Type B pancreatic cell (in vitro differentiated cells): Measurements from ENCODE around the gene MSH5. TPM values are rescaled to one million over a fixed set of nuclear protein-coding genes. Genes with fewer than 3 reads are reported as not detected.

Experiments used
- DNase-seq: peaks from one replicate; pipeline ENCODE4 v3.0.0; 2021; ENCODE audit warnings: mixed read lengths; ENCODE audit not compliant: unreplicated experiment; ENCODE audit errors: extremely low spot score
- H3K27ac Mint-ChIP-seq: 2 replicates; pipeline ENCODE4 v1.8.0; 2021; ENCODE audit warnings: mild to moderate bottlenecking, mixed read lengths
- H3K27me3 Mint-ChIP-seq: 2 replicates; pipeline ENCODE4 v1.8.0; 2021; ENCODE audit warnings: mixed read lengths
- H3K36me3 Mint-ChIP-seq: 2 replicates; pipeline ENCODE4 v1.8.0; 2021; ENCODE audit warnings: mixed read lengths
- H3K4me1 Mint-ChIP-seq: one replicate; pipeline ENCODE4 v1.8.0; 2021; ENCODE audit warnings: mixed read lengths; ENCODE audit not compliant: unreplicated experiment
- H3K4me3 Mint-ChIP-seq: 2 replicates; pipeline ENCODE4 v1.8.0; 2021; ENCODE audit warnings: mild to moderate bottlenecking, mixed read lengths
- H3K9me3 Mint-ChIP-seq: 2 replicates; pipeline ENCODE4 v1.8.0; 2021; ENCODE audit warnings: mixed read lengths
- total RNA-seq: library from RNA; stranded (reverse); gene quantifications from 2 replicates; pipeline ENCODE4 v1.2.1, GENCODE V29; 2021; ENCODE audit warnings: low replicate concordance
- TF ChIP-seq, protein P1 (sequence below): fragments of 200-600 bp; sonication (generic); conservative IDR thresholded peaks from 2 replicates; pipeline ENCODE4 v1.5.0; 2021; ENCODE audit warnings: antibody characterized with exemption, mild to moderate bottlenecking

MSH5 gene
- total RNA-seq, 1 donor from 2014 or later = 46.7 TPM

DNA sequence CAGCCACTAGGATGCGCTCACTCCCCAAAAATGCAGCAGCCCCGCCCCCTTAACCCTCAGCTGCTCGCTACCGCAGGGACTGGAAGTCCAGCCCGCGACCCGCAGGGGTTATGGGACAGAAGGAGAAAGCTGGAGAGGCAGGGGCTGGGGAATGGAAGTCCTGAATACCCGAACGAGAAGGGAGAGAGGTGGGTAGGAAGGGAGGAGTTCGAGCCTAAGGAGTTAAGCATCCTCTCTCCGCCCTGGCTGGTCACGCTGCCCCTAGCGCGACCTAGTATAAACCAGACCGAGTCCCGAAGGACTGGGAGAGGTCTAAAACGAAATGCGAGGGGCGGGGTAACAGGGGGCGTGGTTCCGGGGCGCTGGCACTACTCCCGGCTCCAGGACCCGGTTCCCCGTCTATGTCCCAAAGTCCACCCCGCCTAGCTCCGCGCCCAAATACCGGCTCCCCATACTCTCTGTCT lies 10.3 kb upstream of the MSH5 start:
- TF ChIP-seq, protein P1, sequence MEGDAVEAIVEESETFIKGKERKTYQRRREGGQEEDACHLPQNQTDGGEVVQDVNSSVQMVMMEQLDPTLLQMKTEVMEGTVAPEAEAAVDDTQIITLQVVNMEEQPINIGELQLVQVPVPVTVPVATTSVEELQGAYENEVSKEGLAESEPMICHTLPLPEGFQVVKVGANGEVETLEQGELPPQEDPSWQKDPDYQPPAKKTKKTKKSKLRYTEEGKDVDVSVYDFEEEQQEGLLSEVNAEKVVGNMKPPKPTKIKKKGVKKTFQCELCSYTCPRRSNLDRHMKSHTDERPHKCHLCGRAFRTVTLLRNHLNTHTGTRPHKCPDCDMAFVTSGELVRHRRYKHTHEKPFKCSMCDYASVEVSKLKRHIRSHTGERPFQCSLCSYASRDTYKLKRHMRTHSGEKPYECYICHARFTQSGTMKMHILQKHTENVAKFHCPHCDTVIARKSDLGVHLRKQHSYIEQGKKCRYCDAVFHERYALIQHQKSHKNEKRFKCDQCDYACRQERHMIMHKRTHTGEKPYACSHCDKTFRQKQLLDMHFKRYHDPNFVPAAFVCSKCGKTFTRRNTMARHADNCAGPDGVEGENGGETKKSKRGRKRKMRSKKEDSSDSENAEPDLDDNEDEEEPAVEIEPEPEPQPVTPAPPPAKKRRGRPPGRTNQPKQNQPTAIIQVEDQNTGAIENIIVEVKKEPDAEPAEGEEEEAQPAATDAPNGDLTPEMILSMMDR = peak; percentile 78
- Mint-ChIP-seq H3K36me3 (peaks cover 46% of the 10 kb centered on the region), H3K4me3 (peak overlapping the region; percentile 95), H3K27me3 (no peaks in the 10 kb centered on the region), H3K9me3 (no peaks in the 10 kb centered on the region), H3K27ac (peak overlapping the region; percentile 94), H3K4me1 (peaks cover 33% of the 10 kb centered on the region)
- DNase-seq = peak; percentile 88

DNA sequence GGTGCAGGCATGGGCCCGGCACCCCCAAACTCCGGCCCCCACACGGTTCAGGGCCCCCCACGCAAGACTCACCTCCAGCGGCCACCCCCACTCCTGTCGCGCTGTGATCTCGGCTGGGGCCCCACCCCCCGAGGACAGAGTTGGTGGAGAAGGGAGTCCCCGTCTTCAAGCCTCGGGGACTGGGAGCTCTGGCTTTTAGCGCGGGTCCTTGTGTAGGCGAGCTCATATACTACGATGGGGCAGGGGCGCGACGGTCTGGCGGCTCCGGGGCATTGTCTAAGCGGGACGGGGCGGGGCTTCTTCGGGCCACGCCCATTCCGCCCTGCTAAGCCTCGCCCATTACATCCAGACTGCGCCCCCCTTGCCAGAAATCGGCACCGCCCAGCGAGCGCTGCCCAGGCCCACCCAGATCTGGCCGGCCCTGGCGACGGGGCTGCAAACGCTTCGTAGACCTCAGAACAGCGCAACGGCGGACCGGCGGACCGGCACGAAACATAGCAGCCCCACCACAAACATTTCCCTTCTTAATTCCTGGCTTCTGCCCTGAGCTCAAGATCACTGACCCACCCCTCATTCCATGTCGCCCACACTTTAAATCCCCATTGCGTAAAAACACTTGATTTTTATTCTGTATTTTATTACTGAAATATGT lies 9.7 kb upstream of the MSH5 start:
- H3K36me3 Mint-ChIP-seq = peaks cover 46% of the 10 kb centered on the region

DNA sequence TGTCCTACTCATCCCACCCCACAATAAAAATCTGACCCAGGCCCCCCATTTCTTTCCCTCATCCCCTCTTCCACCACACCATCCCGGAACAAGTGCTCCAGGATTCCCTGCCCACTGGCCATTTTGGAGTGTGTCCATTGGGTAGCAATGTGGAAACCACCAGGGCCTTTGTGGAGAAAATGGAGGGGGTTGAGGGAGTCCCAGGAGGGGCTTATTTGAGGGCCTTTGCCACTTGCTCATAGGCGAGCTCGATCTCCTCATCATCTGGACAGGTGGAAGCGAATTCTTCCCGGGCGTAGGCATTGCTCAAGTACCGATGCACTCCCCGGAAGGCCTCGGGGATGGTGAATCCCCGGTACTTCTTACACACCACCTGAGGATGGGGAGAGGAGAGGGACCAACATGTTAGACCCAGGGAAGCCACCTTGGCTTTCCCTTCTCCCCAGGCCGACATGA lies 9.1 kb upstream of the MSH5 start:
- DNase-seq = no peak
- Mint-ChIP-seq H3K4me1 (peaks cover 31% of the 10 kb centered on the region), H3K36me3 (peaks cover 44% of the 10 kb centered on the region), H3K9me3 (no peaks in the 10 kb centered on the region), H3K4me3 (peak overlapping the region; percentile 95), H3K27ac (peak overlapping the region; percentile 94), H3K27me3 (no peaks in the 10 kb centered on the region)
- TF ChIP-seq, protein P1 = no peak

More for the DNA sequence above, 9.7 kb upstream of the MSH5 start:
- peak; percentile 94 for DNase-seq
- no peaks in the 10 kb centered on the region for H3K27me3 Mint-ChIP-seq
- peak overlapping the region; percentile 95 for H3K4me3 Mint-ChIP-seq
- TF ChIP-seq, protein P1 = no peak
- no peaks in the 10 kb centered on the region for H3K9me3 Mint-ChIP-seq
- H3K4me1 Mint-ChIP-seq = peaks cover 33% of the 10 kb centered on the region
- H3K27ac Mint-ChIP-seq = peak overlapping the region; percentile 94

DNA sequence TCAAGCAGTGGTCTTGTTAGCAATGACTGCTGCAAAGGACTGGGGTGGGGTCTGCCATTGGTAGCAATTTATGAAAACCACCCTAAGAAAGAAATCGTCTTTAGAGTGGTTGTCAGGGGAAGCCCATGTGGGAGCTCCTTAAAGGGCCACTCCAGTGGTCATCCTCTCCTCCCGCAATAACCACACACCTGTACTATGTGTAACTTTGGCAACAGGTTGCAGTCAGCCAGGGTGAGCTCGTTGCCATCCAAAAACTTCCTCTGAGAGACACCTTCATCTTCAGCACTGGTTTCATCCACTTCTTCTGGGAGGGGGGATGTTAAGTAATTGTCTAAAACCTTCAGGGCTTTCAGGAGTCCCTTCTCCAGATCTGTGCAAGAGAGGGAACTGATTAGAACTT lies 7.8 kb upstream of the MSH5 start:
- Mint-ChIP-seq H3K27ac (no peak overlapping the region), H3K9me3 (no peaks in the 10 kb centered on the region), H3K4me1 (peaks cover 25% of the 10 kb centered on the region), H3K27me3 (no peaks in the 10 kb centered on the region), H3K36me3 (peaks cover 34% of the 10 kb centered on the region), H3K4me3 (peak overlapping the region; percentile 58)
- TF ChIP-seq, protein P1 = no peak
- no peak for DNase-seq

DNA sequence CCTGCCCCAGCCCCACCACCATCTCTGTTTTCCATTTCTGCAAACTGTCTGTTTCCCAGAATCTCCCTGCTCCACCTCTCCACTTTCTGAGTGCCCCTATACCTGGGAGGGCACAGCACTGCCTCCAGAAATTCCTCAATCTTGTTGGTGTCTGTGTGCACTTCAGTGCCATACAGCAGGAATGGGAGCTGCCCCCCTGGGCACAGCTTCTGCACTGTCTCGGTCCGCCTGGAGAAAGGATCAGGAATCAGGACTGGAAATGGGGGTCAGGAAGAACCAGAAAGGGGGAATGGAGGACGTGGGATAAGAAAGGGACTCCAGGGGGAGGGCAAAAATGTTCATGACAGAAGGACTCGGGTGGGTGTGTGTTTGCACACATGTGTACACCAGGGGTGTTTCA lies 6.1 kb upstream of the MSH5 start:
- DNase-seq = no peak
- Mint-ChIP-seq H3K27me3 (no peaks in the 10 kb centered on the region), H3K27ac (peak overlapping the region; percentile 56), H3K36me3 (peaks cover 29% of the 10 kb centered on the region), H3K9me3 (no peaks in the 10 kb centered on the region), H3K4me1 (peaks cover 39% of the 10 kb centered on the region), H3K4me3 (peak overlapping the region; percentile 98)
- TF ChIP-seq, protein P1 = no peak
